Pancreas (tissue), 10 donors: Measurements from ENCODE around the gene LILRA1. TPM values are rescaled to one million over a fixed set of nuclear protein-coding genes. Genes with fewer than 3 reads are reported as not detected.

ENCODE experiments used
- ATAC-seq, 4 donors: fragments of 200-7000 bp; cut with Tn5 transposase; one replicate each; pipeline versions ENCODE4 v1.8.0 to v1.9.1; 2020; ENCODE audit warnings: mild to moderate bottlenecking in 4 of 4, moderate library complexity in 4 of 4
- DNase-seq, 6 donors: peaks; one replicate each; pipeline ENCODE4 v3.0.0-alpha.2; 2020
- FAIRE-seq: peaks from 2 replicates; lab custom pipeline; 2012; peaks lifted over from hg19 to GRCh38; lab: Jason Lieb, UNC
- H3K27ac ChIP-seq, 4 donors: fragments of 200-600 bp; sonication (generic); 1 replicate in 3 of 4; 2 replicates in 1 of 4; pipeline versions ENCODE4 v1.5.0 to v1.8.0; 2020
- H3K27me3 ChIP-seq, 4 donors: fragments of 200-600 bp; one replicate each; pipeline ENCODE4 v1.8.0; 2021
- H3K36me3 ChIP-seq, 3 donors: fragments of 200-600 bp; sonication (generic) in 1 of 3; one replicate each; pipeline versions ENCODE4 v1.5.0 to v1.8.0; 2020 to 2021
- H3K4me1 ChIP-seq, 3 donors: fragments of 200-600 bp; one replicate each; pipeline ENCODE4 v1.8.0; 2021
- H3K4me3 ChIP-seq, 4 donors: fragments of 200-600 bp; sonication (generic) in 2 of 4; one replicate each; pipeline versions ENCODE4 v1.5.0 to v1.8.0; 2020 to 2021
- H3K9me3 ChIP-seq, 4 donors: fragments of 200-600 bp; one replicate each; pipeline ENCODE4 v1.8.0; 2021
- WGBS, 2 donors: extraction: QIAGEN DNeasy Blood & Tissue Kit; methylation state at CpG; one replicate each; pipeline ENCODE4 v1.1.7; 2013; 5-methylcytosine and 5-hydroxymethylcytosine counted together
- intact Hi-C, 3 donors: fragments of 100-400 bp; cut with DNase I; formaldehyde crosslinking; loops; one replicate each; pipeline versions ENCODE4 v1.11.1 to v1.14.2; 2022
- polyA plus RNA-seq, 2 donors: library from polyadenylated mRNA; stranded (reverse); fragments of 200-250 nt; gene quantifications; one replicate each; pipeline ENCODE4 v1.2.3, GENCODE V29; 2013
- total RNA-seq, 6 donors: library from RNA; stranded (reverse); fragmentation: NEBNext Ultra II Directional in 4 of 6; extraction: Animal tissue kit (Norgen Biotek cat#: 25700) in 4 of 6; gene quantifications; one replicate each; pipeline versions ENCODE4 v1.2.1 to v1.2.4, GENCODE V29; 2021 to 2023
- TF ChIP-seq, protein P1 (sequence below), 4 donors: fragments of 200-600 bp; sonication (generic) in 3 of 4; IDR thresholded peaks; one replicate each; pipeline versions ENCODE4 v1.5.0 to v1.8.0; 2021; ENCODE audit warnings: antibody characterized with exemption in 4 of 4
- donor health status: healthy with polysubstance abuse.
- donor health status: DM: no; HTN: no; CAD: no; lungs with moderate emphysema.
- donor health status: DM: no; HTN: no; CAD: no.
- donor health status: control.
- donor health status: control.
- donor health status: Bipolar disorder and iron deficiency.
- donor health status: DM: yes; HTN: yes; CAD: no.
- donor health status: DM: no; HTN: no; CAD: no.
- donor health status: DM: no; HTN: no; CAD: no.
- donor health status: DM: yes; HTN: yes; CAD: no.

Gene LILRA1
- total and polyA plus RNA-seq, 8 donors = 0.08 to 1.5 (median 0.23) TPM; not detected in 1

DNA sequence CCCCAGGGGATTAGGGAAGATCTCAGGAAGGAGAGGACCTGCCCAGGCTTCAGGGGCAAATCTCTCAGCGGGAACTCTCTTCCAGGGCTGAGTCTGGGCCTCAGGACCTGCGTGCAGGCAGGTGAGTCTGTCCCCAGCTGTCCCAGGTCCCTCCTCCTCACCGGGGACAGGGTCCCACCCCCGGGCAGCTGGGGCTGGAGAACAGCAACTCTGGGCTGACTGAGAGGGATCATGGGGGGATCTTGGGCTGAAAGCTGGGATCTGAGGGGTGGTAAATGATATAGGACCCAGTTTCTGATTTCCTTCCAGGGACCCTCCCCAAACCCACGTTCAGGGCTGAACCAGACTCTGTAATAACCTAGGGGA lies 14.3 kb downstream of the LILRA1 start:
- Histone ChIP-seq H3K4me3 (no peak overlapping the region), H3K36me3 (no peaks in the 10 kb centered on the region), H3K27ac (no peak overlapping the region), H3K27me3 (peaks cover 0 to 6% (median 0%) of the 10 kb centered on the region in 4 donors), H3K4me1 (no peaks in the 10 kb centered on the region), H3K9me3 (no peaks in the 10 kb centered on the region)
- TF ChIP-seq, protein P1, sequence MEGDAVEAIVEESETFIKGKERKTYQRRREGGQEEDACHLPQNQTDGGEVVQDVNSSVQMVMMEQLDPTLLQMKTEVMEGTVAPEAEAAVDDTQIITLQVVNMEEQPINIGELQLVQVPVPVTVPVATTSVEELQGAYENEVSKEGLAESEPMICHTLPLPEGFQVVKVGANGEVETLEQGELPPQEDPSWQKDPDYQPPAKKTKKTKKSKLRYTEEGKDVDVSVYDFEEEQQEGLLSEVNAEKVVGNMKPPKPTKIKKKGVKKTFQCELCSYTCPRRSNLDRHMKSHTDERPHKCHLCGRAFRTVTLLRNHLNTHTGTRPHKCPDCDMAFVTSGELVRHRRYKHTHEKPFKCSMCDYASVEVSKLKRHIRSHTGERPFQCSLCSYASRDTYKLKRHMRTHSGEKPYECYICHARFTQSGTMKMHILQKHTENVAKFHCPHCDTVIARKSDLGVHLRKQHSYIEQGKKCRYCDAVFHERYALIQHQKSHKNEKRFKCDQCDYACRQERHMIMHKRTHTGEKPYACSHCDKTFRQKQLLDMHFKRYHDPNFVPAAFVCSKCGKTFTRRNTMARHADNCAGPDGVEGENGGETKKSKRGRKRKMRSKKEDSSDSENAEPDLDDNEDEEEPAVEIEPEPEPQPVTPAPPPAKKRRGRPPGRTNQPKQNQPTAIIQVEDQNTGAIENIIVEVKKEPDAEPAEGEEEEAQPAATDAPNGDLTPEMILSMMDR (IDR thresholded peaks at IDR 0.05) = no peak
- no peak for FAIRE-seq
- DNase-seq = no peak
- no peak for ATAC-seq
- intact Hi-C loops = no loop called here
- WGBS, 2 donors = 53 to 57% methylated on average over 5 of the region's 5 CpGs

DNA sequence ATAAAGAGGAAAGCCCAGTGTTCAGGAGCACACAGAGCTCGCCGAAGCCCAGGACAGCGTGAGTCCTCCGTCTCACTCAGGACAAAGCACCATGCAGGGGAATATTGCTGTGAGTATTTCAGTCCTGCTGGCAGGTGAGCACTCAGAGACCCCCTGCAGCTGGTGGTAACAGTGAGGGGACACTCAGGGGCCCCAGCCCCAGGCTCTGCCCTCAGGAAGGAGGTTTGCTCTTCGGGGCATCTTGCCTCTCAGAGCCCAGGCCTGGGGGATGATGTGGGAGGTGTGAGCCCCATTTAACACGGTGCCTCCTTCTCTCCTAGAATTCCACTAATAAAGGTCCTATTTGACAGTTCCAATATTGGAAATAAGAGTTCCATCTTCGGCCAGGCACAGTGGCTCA lies 14.8 kb downstream of the LILRA1 start:
- intact Hi-C loops = no loop called here
- FAIRE-seq (no peak), DNase-seq (no peak), ATAC-seq (no peak)
- Histone ChIP-seq H3K4me1 (no peaks in the 10 kb centered on the region), H3K27ac (no peak overlapping the region), H3K4me3 (no peak overlapping the region), H3K9me3 (no peaks in the 10 kb centered on the region), H3K27me3 (peaks cover 0 to 6% (median 0%) of the 10 kb centered on the region in 4 donors), H3K36me3 (no peaks in the 10 kb centered on the region)
- TF ChIP-seq, protein P1 (IDR thresholded peaks at IDR 0.05) = no peak
- WGBS, 2 donors = 67 to 79% methylated on average over 7 of the region's 7 CpGs

DNA sequence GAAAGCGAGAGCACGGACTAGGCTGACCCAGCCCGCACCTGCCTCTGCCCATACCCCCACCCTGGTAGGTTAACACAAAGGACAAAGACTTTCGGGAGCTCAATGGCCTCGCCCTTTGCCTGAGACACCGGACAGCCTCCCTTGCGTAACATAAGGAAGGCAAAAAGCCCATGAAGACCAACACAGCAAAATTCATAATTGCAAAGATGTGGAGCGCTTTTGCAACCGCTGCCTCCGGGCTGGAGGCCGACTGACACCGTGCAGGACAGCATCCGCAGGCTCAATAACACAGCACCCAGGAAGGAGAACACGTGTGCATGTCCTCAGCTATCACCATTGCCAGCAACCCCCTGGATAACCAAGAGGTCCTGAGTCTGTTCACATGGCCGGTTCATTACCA lies 15.4 kb downstream of the LILRA1 start:
- peaks cover 0 to 4% (median 0%) of the 10 kb centered on the region in 4 donors for H3K27me3 ChIP-seq
- 70 to 82% methylated on average over 15 of the region's 15 CpGs for WGBS, 2 donors
- H3K9me3 ChIP-seq = no peaks in the 10 kb centered on the region
- H3K4me3 ChIP-seq = no peak overlapping the region
- H3K4me1 ChIP-seq = no peaks in the 10 kb centered on the region
- H3K27ac ChIP-seq = no peak overlapping the region
- FAIRE-seq (no peak), ATAC-seq (no peak), DNase-seq (no peak)
- intact Hi-C loops = no loop called here
- H3K36me3 ChIP-seq = no peaks in the 10 kb centered on the region
- TF ChIP-seq, protein P1 (IDR thresholded peaks at IDR 0.05) = no peak

DNA sequence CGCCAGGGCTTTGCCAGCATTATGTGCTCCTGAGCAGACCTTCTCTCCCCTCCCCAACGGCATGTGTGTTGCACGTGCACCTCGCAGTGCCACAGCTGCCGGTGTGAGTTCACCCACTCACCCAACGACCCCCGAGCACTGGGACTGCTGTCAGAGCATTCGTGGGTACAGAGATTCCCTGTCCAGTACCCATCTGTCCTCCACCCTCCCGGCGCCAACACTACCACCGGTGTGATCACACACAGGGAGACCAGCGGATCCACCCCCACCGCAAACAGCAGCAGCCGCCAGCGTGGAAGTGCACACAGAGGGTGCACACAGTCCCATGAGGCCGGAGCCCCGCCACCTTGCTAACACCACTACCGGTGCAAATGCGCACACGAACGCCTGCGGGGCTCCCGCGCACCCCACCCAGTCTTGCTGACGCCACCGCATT lies 15.9 kb downstream of the LILRA1 start:
- no peak overlapping the region for H3K27ac ChIP-seq
- H3K4me3 ChIP-seq = no peak overlapping the region
- H3K4me1 ChIP-seq = no peaks in the 10 kb centered on the region
- H3K27me3 ChIP-seq = no peaks in the 10 kb centered on the region
- ATAC-seq (no peak), FAIRE-seq (no peak), DNase-seq (peak in 1 of 6 donors; percentile 36)
- H3K9me3 ChIP-seq = no peaks in the 10 kb centered on the region
- TF ChIP-seq, protein P1 (IDR thresholded peaks at IDR 0.05) = no peak
- 78 to 84% methylated on average over 26 of the region's 26 CpGs for WGBS, 2 donors
- H3K36me3 ChIP-seq = no peaks in the 10 kb centered on the region
- intact Hi-C loops = no loop called here

DNA sequence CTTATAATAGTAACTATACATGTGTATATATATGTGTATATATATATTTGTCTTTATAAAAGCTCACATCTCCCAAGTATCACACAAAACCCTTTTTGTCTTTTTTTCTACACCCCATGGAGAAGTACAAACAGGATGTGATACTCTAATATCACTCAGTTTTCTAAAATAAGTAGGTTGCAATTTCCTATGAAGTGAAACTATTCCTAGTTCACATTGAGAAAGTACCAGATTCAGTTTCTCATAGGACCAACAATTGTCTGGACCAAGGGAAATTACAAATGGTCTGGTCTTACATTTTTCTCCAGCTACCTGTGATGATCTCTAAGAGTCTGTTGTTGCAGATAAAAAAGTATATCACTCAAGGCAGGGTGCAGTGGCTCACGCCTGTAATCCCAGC lies 19.0 kb downstream of the LILRA1 start:
- ATAC-seq (peak in 1 of 4 donors; percentile 18), DNase-seq (no peak), FAIRE-seq (no peak)
- no peaks in the 10 kb centered on the region for H3K36me3 ChIP-seq
- no peak overlapping the region for H3K4me3 ChIP-seq
- no peaks in the 10 kb centered on the region for H3K27me3 ChIP-seq
- H3K9me3 ChIP-seq = no peaks in the 10 kb centered on the region
- 52 to 63% methylated on average over 1 of the region's 1 CpG for WGBS, 2 donors
- TF ChIP-seq, protein P1 (IDR thresholded peaks at IDR 0.05) = no peak
- H3K4me1 ChIP-seq = no peaks in the 10 kb centered on the region
- no peak overlapping the region for H3K27ac ChIP-seq
- intact Hi-C loops = no loop called here
